HG02798 (cell line): ENCODE results near the gene C2CD2.

Source experiments
- ATAC-seq: cut with Tn5 transposase; IDR thresholded peaks from one replicate; pipeline ENCODE4 v1.9.1; 2021; ENCODE audit warnings: mild to moderate bottlenecking; ENCODE audit not compliant: unreplicated experiment, poor library complexity

C2CD2 gene

GRCh38 chr21:41939391-41939790 lies 14.4 kb downstream of the C2CD2 start:
- ATAC-seq, result no peak

GRCh38 chr21:41933313-41934079 lies 20.3 kb downstream of the C2CD2 start:
- ATAC-seq, result no peak

- ATAC-seq, result no peak
Observed at GRCh38 chr21:41932576-41933312, 21.1 kb downstream of the C2CD2 start.

GRCh38 chr21:41932191-41932575 lies 21.6 kb downstream of the C2CD2 start:
- no peak for ATAC-seq

GRCh38 chr21:41931041-41931451 lies 22.8 kb downstream of the C2CD2 start:
- ATAC-seq, result no peak

GRCh38 chr21:41929248-41929647 lies 24.6 kb downstream of the C2CD2 start:
- ATAC-seq, result no peak

- ATAC-seq, result peak; percentile 48
Observed at GRCh38 chr21:41928621-41929220, 25.1 kb downstream of the C2CD2 start.

GRCh38 chr21:41927727-41928409 lies 25.9 kb downstream of the C2CD2 start:
- ATAC-seq, result peak; percentile 36

- ATAC-seq, result peak; percentile 6
Observed at GRCh38 chr21:41926807-41927171, 27.0 kb downstream of the C2CD2 start.

GRCh38 chr21:41926117-41926806 lies 27.6 kb downstream of the C2CD2 start:
- peak; percentile 56 for ATAC-seq

GRCh38 chr21:41925767-41926116 lies 28.1 kb downstream of the C2CD2 start:
- ATAC-seq, result no peak

- no peak for ATAC-seq
Observed at GRCh38 chr21:41924368-41924754, 29.5 kb downstream of the C2CD2 start.

GRCh38 chr21:41923631-41924367 lies 30.0 kb downstream of the C2CD2 start:
- no peak for ATAC-seq

GRCh38 chr21:41923186-41923585 lies 30.6 kb downstream of the C2CD2 start:
- no peak for ATAC-seq

GRCh38 chr21:41921021-41921420 lies 32.8 kb downstream of the C2CD2 start:
- ATAC-seq, result no peak

GRCh38 chr21:41920476-41920875 lies 33.3 kb downstream of the C2CD2 start:
- ATAC-seq, result no peak

- ATAC-seq, result no peak
Observed at GRCh38 chr21:41919666-41920398, 34.0 kb downstream of the C2CD2 start.

GRCh38 chr21:41918561-41919358 lies 35.1 kb downstream of the C2CD2 start:
- no peak for ATAC-seq
